ENCODE measurements around the gene VAV2.
A peak's percentile ranks its signal among the peaks of the same experiment; 100 is the strongest.
"Not testable (repeated sequence)": the region's sequence is repeated elsewhere in the genome, so short reads cannot be mapped to it uniquely, and the experiment has no call there.

Gene VAV2

DNA sequence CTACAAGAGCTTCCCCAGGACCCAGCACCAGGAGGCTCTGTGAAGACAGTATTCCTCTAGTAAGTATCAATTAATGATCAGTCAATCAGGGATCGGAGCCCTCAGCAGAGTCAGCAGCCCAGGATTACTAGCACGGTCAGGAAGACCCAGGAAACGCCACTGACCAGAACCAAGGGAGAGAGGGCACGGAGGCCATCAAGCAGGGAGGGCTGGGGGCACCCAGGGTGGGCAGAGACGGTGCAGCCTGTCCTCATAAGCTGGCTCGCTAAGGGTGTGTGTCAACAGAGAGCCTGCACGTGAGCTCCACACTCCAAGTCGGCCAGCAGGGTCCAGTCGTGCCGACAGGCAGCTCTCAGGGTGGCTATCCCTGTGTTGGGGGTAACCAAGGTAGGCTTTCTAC is 29.0 kb downstream of the VAV2 start:
- H3K27me3 ChIP-seq: no peaks in the 10 kb centered on the region
- peak overlapping the region; percentile 13; the same call in 1 of the 2 replicates for H3K27ac ChIP-seq
- peaks cover 20% of the 10 kb centered on the region for H3K9me3 ChIP-seq
- H3K9ac ChIP-seq: no peak overlapping the region
- H3K4me1 ChIP-seq: peaks cover 69% of the 10 kb centered on the region
- peaks cover 55% of the 10 kb centered on the region for H4K20me1 ChIP-seq
- no peak for TF ChIP-seq Cebpa-rat (IDR thresholded peaks at IDR 0.05)
- H3K4me2 ChIP-seq: peak overlapping the region; percentile 94
- peaks cover 3% of the 10 kb centered on the region; the same call in 1 of the 2 replicates for H3K36me3 ChIP-seq
- H3K4me3 ChIP-seq: no peak overlapping the region

GRCh38 chr9:133962341-133962740 is 29.8 kb downstream of the VAV2 start:
- Histone ChIP-seq H3K9ac (peak overlapping the region; percentile 54; the same call in 1 of the 2 replicates), H3K36me3 (peaks cover 3% of the 10 kb centered on the region; the same call in 1 of the 2 replicates), H3K9me3 (peaks cover 20% of the 10 kb centered on the region), H3K27ac (peak overlapping the region; percentile 79), H3K4me3 (peak overlapping the region; percentile 31; the same call in 1 of the 2 replicates), H3K27me3 (no peaks in the 10 kb centered on the region), H3K4me1 (peaks cover 68% of the 10 kb centered on the region), H3K4me2 (peak overlapping the region; percentile 94), H4K20me1 (peaks cover 51% of the 10 kb centered on the region)
- no peak for TF ChIP-seq Cebpa-rat (IDR thresholded peaks at IDR 0.05)

DNA sequence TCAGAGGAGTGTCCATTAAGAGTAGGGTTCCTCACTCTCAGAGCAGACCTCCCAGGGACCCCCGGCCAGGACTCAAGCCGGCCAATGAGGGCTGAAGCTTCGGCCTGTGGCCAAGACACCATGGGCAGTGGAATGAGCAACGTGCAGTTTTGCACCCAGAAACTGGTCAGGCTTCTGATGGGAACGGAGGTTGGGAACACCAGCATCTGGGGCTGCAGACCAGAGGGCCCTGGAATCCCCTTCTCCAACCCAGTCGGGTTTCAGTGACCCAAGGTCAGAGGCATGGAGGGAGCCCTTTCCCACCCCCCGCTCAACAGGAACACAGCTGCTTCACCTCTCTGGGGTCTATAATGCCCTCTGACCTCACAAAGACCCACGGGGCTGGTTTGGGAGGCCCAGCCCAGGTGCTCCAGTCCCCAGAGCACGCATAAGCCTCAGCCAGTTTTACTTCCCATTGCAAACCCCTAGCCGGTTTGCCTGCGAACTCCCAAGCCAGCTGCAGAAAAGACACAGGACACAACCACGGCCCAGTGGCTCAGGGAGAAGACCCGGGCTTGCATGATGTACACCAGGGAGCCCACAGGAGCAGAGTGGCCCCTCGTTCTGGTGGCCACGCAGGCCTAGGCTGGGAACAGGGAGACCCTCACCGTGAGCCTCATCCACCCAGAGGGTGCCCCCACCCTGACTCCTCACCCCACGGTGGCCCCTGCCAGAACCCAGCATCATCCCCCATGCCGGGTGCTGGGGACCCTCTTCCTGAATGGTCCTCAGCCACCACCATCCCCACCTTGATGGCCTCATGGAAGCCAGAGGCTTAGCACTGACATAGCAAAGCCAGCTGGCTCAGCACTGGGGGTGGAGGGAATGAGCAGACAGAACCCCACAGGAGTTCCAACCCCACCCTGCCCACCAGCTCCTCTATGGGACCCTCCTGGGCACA is 30.6 kb downstream of the VAV2 start:
- Histone ChIP-seq H4K20me1 (peaks cover 51% of the 10 kb centered on the region), H3K4me1 (peaks cover 69% of the 10 kb centered on the region), H3K9ac (peak overlapping the region; percentile 54; the same call in 1 of the 2 replicates), H3K4me2 (peak overlapping the region; percentile 94), H3K27ac (peak overlapping the region; percentile 79), H3K36me3 (peaks cover 3% of the 10 kb centered on the region; the same call in 1 of the 2 replicates), H3K4me3 (peak overlapping the region; percentile 31), H3K27me3 (no peaks in the 10 kb centered on the region), H3K9me3 (peaks cover 20% of the 10 kb centered on the region)
- no peak for TF ChIP-seq Cebpa-rat (IDR thresholded peaks at IDR 0.05)

- H3K27ac ChIP-seq: peak overlapping the region; percentile 79
- H3K27me3 ChIP-seq: no peaks in the 10 kb centered on the region
- H3K4me3 ChIP-seq: peak overlapping the region; percentile 31
- peaks cover 3% of the 10 kb centered on the region; the same call in 1 of the 2 replicates for H3K36me3 ChIP-seq
- no peak for TF ChIP-seq Cebpa-rat (IDR thresholded peaks at IDR 0.05)
- peaks cover 51% of the 10 kb centered on the region for H4K20me1 ChIP-seq
- peak overlapping the region; percentile 54; the same call in 1 of the 2 replicates for H3K9ac ChIP-seq
- H3K4me1 ChIP-seq: peaks cover 73% of the 10 kb centered on the region
- H3K4me2 ChIP-seq: peak overlapping the region; percentile 94
- peaks cover 15% of the 10 kb centered on the region for H3K9me3 ChIP-seq
Observed at GRCh38 chr9:133960568-133961129, 31.5 kb downstream of the VAV2 start.

- no peaks in the 10 kb centered on the region for H3K27me3 ChIP-seq
- peak overlapping the region; percentile 79 for H3K27ac ChIP-seq
- no peak for TF ChIP-seq Cebpa-rat (IDR thresholded peaks at IDR 0.05)
- peaks cover 74% of the 10 kb centered on the region for H3K4me1 ChIP-seq
- H3K36me3 ChIP-seq: peaks cover 3% of the 10 kb centered on the region; the same call in 1 of the 2 replicates
- peak overlapping the region; percentile 94 for H3K4me2 ChIP-seq
- peaks cover 51% of the 10 kb centered on the region for H4K20me1 ChIP-seq
- H3K4me3 ChIP-seq: peak overlapping the region; percentile 31
- H3K9ac ChIP-seq: peak overlapping the region; percentile 2; the same call in 1 of the 2 replicates
- peaks cover 10% of the 10 kb centered on the region for H3K9me3 ChIP-seq
Observed at GRCh38 chr9:133959966-133960567, 32.1 kb downstream of the VAV2 start.

DNA sequence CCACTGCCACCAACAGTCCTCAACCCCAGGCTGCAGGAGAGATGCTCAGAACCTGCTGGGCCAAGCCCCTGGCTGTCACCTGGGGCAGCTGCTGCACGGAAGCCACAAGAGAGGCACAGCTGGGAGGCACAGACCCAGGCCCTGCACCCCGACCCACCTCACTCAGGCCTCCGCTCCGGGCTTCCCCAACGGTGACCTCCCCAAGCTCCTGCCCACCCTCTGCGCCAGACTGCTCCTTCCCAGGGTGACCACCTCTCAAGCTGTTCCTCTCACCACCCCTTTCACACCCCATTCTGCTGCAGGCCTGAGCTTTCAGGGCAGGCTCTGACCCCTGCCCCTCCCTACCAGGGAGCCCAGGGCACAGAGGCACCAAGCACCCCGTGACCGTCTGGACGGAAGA is 33.0 kb downstream of the VAV2 start:
- H4K20me1 ChIP-seq: peaks cover 58% of the 10 kb centered on the region
- peak overlapping the region; percentile 2; the same call in 1 of the 2 replicates for H3K9ac ChIP-seq
- H3K4me3 ChIP-seq: peak overlapping the region; percentile 31
- H3K27ac ChIP-seq: peak overlapping the region; percentile 79
- peaks cover 83% of the 10 kb centered on the region for H3K4me1 ChIP-seq
- TF ChIP-seq Cebpa-rat (IDR thresholded peaks at IDR 0.05): no peak
- H3K27me3 ChIP-seq: no peaks in the 10 kb centered on the region
- H3K9me3 ChIP-seq: peaks cover 3% of the 10 kb centered on the region; the same call in 1 of the 2 replicates
- H3K4me2 ChIP-seq: peak overlapping the region; percentile 94
- H3K36me3 ChIP-seq: no peaks in the 10 kb centered on the region

DNA sequence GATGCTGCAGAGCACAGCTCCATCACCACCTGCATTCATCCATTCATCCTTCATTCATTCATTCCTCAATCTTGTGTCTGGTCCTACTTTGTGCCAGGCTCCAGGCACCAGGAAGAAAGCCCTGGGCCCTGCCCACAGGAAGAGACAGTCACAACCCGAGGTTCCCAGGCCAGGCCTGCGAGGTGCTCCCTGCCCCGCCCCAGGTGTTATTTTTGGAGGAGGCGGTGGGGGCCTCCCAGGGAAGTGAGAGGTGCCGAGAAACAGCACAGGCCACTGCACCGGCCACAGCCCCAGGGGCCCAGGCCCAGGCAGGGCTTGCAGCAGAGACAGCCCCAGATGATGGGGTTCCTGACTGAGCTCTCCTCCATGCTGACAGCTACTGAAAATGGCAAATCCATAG is 33.4 kb downstream of the VAV2 start:
- no peaks in the 10 kb centered on the region for H3K36me3 ChIP-seq
- H3K4me2 ChIP-seq: peak overlapping the region; percentile 94
- peaks cover 88% of the 10 kb centered on the region for H3K4me1 ChIP-seq
- no peaks in the 10 kb centered on the region for H3K9me3 ChIP-seq
- no peaks in the 10 kb centered on the region for H3K27me3 ChIP-seq
- H4K20me1 ChIP-seq: peaks cover 63% of the 10 kb centered on the region
- TF ChIP-seq Cebpa-rat (IDR thresholded peaks at IDR 0.05): no peak
- H3K27ac ChIP-seq: peak overlapping the region; percentile 79
- H3K9ac ChIP-seq: peak overlapping the region; percentile 2
- peak overlapping the region; percentile 31 for H3K4me3 ChIP-seq

GRCh38 chr9:133957772-133958171 is 34.4 kb downstream of the VAV2 start:
- not testable (repeated sequence) for H3K9me3 ChIP-seq, H3K27me3 ChIP-seq, H3K36me3 ChIP-seq, H3K4me3 ChIP-seq
- Histone ChIP-seq H3K4me1 (peaks cover 90% of the 10 kb centered on the region), H3K4me2 (peak overlapping the region; percentile 100), H4K20me1 (peaks cover 60% of the 10 kb centered on the region), H3K27ac (peak overlapping the region; percentile 95), H3K9ac (peak overlapping the region; percentile 86)

- peaks cover 87% of the 10 kb centered on the region for H3K4me1 ChIP-seq
- peak overlapping the region; percentile 100 for H3K4me2 ChIP-seq
- TF ChIP-seq Cebpa-rat (IDR thresholded peaks at IDR 0.05): no peak
- H3K9ac ChIP-seq: peak overlapping the region; percentile 86
- no peaks in the 10 kb centered on the region for H3K27me3 ChIP-seq
- peak overlapping the region; percentile 95 for H3K27ac ChIP-seq
- peak overlapping the region; percentile 61 for H3K4me3 ChIP-seq
- H3K9me3 ChIP-seq: no peaks in the 10 kb centered on the region
- peaks cover 55% of the 10 kb centered on the region for H4K20me1 ChIP-seq
- H3K36me3 ChIP-seq: no peaks in the 10 kb centered on the region
Observed at GRCh38 chr9:133957328-133957727, 34.8 kb downstream of the VAV2 start.
